ENCODE data around the gene RAP1GAP. TPM values are rescaled to one million over a fixed set of nuclear protein-coding genes. Genes with fewer than 3 reads are reported as not detected.
"Not testable (repeated sequence)": the region's sequence is repeated elsewhere in the genome, so short reads cannot be mapped to it uniquely, and the experiment has no call there.

RAP1GAP gene
- total RNA-seq, 1 donor from 2014 or later, result 0.26 TPM

DNA sequence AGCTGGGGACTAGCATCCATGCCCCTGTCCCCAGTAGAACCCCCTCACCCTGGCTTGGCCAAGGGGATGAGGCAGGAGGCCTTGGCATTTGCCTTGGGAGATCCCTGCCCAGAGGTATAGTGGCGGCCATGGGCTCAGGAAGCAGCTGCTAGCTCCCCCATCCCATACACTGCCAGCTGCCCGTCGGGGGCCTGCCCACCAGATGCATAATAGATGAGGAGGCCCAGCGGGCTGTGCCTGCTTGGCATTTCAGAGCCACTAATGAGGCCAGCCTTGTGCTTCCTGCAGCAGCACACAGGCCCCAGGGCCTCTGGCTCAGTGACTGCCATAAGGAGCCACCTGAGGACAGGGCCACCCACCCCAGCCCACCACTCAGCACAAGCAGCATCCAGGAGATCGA lies 23.6 kb downstream of the RAP1GAP start:
- DNase-seq (ENCODE audit: low spot score), result no peak

DNA sequence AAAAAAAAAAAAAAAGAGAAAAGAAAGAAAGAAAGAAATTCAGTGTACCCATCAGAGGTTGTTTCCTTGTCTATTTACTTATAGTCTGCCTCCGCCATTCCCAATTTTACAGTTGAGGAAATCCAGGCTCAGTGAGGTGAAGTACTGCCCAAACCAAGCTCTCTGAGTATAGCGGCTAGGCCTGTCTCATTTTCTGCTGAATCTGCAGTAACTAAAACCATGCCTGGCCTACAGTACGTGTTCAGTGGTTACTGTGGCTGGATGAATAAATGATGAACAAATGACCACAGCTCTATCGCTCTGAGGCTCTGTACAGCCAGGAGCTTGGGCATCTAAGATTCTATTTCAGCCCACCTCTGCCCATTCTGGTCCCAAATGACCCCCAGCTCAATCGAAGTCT lies 24.3 kb downstream of the RAP1GAP start:
- no peak for DNase-seq (ENCODE audit: low spot score)

DNA sequence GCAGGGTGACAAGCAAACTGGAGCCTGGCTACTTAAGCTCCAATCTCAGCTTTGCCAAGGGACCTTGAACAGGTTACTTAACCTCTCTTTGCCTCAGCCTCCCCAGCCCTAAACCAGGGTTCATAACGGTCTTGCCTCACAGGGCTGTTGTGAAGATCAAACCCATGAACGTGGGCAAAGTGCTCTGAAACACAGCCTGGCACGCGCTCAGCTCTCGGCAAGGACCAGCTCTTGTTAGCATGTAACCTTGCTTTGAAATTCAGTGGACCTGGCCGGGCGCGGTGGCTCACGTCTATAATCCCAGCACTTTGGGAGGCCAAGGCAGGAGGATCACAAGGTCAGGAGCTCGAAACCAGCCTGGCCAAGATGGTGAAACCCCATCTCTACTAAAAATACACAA lies 24.8 kb downstream of the RAP1GAP start:
- DNase-seq (ENCODE audit: low spot score), result no peak

DNA sequence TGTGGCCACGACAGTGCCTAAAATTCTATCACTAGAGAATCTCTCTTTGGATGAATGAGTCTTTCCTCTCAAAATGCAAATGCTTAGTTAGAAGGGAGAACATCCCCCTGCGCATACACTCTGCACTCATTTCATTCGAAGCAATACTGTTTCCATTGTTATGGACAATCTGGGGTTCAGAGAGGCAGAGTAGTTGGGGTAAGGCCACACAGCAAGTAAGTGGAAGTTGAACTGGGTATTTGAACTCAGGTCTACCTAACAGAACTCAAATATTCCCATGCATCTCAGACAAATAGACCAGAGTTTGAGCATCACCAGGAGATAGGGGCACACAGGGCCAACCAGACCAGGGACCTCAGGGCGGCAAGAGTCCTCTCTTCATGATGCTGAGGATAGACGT lies 25.5 kb downstream of the RAP1GAP start:
- no peak for DNase-seq (ENCODE audit: low spot score)

DNA sequence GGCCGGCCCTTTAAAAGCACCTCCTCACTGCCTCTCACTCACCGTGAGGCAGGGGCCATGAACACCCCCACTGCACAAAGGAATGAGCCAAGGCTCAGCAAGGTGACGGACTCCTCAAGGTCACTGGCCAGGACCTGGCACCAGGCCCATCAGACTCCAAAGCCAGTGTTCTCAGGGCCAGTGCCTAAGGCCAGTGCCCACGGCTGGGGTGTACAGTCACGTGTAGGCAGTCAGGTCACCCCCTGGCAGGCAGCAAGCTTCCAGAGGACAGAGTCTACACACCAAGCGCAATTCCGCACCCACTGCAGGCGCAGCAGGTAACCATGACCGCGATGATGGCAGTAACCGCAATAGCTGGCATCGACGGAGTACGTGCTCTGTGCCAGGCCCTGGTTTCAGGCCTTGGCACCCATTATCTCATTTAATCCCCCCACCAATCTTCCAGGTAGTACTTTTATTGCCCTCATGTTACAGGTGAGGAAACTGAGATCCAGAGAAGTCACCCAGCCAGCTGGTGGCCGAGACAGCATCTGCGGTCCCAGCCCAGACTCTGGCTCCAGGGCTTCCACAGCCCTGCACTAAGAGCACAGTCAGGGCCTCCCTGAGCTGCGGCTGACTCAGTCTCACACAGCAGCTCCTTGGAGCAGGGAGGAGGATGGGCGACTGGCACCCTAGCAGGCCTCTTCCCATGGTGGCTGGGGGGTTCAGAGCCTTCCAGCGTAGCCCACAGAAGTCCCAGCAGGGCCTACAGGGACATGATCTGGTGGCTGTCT lies 27.0 kb downstream of the RAP1GAP start:
- DNase-seq (ENCODE audit: low spot score), result no peak

DNA sequence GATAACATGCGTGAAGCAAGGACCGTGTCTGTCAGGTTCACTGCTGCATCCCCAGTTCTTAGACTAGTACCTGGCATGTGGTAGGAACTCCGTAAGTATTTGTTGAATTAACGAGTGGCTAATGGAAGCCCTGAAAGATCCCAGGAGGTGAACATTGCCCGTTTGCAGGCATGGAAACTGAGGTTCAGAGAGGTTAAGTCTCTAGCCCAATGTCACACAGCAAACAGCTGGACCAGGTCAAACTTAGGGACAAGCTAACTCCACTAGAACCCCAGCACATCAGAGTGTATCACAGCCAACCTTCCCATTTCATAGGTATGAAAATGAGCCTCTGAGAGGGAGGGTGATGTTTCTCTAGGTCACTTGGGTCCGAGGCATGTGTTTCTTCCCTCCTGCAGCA lies 27.6 kb downstream of the RAP1GAP start:
- no peak for DNase-seq (ENCODE audit: low spot score)

DNA sequence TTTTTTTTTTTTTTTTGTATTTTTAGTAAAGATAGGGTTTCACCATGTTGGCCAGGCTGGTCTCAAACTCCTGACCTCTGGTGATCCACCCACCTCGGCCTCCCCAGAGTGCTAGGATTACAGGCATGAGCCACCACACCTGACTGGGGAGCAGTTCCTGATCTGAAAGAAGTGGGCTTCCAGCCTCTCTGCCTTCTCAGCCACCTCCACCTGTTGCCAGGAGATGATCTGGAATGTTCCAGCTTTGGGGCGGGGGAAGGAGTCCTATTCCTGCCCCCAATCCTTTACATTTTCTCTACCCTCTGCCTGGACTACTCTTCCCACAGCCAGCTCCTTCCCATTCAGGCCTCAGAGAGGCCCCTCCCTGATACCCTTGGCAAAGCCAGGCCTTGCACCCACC lies 28.1 kb downstream of the RAP1GAP start:
- no peak for DNase-seq (ENCODE audit: low spot score)

DNA sequence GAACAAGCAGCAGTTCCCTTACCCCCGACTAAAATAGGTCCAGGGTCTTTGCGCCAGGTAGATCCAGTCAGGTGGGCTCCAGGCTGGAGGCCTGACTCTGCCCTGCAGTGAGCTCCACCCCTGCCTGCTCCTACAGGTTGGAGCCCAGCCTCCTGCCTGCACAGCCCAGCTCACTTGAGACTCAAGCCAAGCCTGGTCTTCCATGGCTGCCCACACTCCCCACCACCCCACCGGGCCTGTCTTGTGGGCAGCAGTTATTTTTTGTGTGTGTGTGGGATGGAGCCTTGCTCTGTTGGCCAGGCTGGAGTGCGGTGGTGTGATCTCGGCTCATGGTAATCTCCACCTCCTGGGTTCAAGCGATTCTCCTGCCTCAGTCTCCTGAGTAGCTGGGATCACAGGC lies 28.5 kb downstream of the RAP1GAP start:
- DNase-seq (ENCODE audit: low spot score), result no peak

DNA sequence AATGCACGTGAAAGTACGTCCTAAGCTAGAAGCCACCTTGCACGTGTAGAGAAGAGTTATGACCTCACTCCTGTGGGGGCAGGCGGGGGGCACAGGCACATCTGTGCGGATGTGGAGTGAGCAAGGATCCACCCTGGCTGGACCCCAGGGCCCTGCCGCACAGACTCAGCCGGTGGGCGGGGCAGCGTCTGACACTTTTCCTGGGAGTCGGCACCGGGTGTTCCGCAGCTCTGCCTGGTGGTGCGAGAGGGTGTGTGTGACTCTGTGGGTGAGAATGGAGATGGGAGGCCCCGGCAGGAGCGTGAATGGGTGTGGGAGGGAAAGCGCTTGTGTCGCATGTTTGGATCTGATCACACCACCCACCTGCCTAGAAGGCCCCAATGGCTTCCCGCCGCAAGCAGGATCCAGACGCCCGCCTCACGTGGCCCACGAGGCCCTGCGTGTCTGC lies 29.5 kb downstream of the RAP1GAP start:
- no peak for DNase-seq (ENCODE audit: low spot score)

DNA sequence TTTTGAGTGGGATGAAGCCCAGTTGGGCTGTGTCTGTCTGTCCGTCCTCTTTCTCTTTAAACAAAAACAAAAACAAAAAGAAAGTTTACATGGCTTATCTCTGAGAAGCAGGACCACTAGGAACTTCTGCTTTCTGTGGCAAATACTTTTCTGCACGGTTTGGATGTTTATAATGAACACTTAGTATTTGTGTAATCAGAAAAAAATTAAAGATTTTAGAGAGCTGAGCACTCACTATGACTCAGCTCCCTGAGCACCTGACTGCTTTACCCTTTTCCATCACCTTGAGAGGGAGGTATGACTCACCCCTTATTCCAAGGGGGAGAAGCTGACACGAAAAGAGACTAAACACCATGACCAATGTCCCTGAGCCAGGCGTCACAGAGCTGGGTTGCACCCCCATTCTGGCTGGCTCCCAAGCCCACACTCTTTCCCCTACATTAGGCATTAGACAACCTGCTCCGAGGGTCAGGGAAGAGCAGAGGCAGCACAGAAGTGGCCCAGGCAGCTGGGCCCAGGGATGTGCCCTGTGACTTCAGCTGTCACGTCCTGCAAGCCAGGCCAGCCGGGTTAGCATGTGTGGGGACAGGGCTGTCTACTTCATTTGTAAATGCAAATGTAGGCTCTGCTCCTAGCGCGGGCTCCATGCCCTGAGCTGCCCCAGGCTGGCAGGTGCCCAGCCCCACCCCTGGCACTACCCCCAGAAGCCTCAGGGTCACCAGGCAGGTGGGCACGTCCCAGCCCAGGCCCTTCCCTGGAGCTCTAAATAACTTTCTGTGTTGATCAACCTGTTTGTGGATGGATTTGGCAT lies 30.4 kb downstream of the RAP1GAP start:
- DNase-seq (ENCODE audit: low spot score), result no peak

DNA sequence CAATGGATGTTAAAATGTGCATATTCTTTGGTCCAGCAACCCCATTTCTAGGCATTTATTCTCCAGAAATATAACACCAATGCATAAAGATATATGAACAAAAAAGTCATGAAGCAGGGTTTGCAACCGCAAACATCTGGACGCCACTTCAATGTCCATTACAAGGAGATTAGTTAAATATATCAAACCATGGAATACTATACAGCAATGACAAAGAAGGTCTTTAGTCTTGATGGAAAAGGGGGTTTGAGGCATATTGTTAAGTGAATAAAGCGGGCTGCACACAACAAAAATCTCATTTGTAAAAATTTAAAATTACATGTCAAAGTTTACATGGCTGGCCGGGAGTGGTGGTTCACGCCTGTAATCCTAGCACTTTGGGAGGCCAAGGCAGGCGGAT lies 31.6 kb downstream of the RAP1GAP start:
- no peak for DNase-seq (ENCODE audit: low spot score)

DNA sequence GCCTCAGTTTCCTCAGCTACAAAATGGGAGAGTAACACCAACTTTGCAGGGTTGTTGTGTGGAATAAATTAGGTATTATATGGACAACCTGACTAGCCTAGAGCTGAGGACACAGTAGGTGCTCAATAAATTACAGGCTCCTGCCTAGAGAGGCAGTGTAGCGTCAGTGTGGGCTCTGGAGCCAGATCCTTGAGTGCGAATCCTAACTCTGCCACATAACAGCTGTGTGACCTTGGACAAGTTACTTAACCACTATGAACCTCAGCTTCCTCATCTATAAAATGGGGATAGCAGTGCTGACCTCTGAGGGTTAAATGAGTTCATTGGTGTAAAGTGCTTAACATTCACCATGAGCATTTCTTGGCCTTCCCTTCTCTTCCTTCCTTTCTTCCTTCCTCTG lies 33.1 kb downstream of the RAP1GAP start:
- no peak for DNase-seq (ENCODE audit: low spot score)

DNA sequence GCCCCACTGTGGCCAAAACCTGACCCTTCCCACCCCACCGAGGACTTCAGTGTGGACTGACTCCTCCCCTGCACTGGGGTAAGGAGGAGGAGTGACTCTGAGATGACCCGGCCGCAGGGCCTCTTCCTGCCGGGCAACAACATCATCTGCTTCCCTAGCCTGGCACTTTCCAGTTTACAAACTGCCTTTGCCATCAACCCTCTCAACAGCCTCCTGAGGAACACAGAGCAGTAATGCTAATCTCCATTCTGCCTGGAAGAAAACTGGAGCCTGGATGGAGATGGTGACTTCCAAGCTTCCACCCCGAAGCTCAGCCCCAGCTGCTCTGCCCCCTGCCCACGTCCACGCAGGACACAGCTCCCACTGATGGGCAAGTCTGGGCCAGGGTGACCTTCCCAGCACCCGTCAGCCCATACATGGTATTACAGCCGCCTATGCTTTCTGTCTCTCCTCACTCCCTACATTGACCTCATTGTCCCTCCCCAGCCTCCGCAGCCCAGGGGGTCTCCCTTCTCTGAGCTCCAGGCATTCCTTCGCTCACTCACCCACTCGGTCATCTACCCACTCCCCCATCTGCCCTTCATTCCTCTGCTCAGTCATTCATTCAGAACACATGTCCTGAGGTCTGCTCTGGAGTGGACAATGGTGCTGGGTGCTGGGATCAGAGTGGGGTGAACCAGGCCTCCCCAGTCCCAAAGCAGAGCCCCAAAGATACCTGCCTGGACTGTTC lies 34.2 kb downstream of the RAP1GAP start:
- DNase-seq (ENCODE audit: low spot score), result no peak

DNA sequence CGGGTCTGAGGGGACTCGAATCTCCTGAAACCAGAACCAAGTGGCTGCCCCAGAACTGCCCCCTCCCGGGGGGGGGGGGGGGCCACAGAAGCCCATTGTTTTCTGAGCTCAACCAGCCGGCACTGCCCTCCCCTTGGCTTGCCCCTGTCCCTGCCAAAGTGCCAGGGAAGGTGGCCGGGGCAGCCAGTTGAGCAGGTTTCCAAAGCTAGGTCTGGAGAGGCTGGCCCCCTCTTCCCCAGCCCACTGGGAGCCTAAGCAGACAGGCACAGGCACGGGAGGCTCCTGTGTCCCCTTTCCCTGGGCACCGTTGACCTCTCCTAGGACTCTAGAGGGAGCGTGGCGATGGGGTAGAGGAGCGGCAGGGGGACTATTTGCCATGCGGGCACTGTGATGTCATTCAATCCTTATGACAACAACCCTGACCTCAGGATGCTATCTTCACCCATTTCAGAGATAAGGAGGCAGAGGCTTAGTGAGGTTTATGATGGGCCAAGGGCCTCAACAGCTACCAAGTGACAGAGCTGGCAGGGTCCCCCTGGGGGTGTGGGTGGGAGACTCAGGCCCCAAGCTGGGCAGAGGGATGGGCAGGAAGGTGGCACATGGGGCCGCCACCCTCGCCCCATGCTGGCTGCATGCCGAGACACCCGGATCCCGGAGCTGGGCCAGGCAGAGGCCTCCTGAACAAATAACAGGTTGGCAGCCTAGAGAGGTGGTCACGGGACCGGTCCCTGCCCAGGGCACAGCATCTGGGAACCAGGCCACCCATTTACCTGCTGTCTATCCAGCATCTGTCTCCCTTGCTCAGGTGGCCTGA lies 35.0 kb downstream of the RAP1GAP start:
- DNase-seq (ENCODE audit: low spot score), result no peak

DNA sequence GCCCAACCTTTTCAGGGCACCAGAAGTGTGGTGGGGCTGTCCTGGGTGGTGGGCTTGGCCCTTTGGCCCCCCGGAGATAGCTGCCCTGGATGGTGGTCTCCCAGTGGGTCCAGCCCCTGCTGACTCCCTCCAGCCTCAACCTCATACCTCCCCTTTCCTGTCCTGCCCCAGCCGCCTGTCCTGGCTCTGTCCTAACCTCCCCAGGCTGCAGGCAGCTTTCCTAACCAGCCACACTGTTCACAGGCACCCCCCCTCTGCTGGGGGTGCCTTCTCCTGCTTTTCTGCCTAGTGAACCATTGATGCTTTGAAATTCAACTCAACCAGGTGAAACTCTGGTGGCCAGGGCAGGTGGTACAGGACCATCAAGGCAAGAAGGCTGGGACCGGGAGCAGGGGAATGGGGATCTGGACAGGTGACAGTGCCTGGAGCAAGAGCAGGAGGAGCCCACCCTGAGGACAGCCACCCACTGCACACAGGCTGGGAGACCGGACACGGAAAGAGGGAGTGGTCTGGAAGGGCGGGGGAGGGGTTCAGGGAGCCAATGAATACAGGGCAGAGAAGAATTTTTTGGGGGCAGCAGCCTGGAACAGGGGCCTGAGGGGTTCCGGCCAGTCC lies 35.9 kb downstream of the RAP1GAP start:
- no peak for DNase-seq (ENCODE audit: low spot score)

DNA sequence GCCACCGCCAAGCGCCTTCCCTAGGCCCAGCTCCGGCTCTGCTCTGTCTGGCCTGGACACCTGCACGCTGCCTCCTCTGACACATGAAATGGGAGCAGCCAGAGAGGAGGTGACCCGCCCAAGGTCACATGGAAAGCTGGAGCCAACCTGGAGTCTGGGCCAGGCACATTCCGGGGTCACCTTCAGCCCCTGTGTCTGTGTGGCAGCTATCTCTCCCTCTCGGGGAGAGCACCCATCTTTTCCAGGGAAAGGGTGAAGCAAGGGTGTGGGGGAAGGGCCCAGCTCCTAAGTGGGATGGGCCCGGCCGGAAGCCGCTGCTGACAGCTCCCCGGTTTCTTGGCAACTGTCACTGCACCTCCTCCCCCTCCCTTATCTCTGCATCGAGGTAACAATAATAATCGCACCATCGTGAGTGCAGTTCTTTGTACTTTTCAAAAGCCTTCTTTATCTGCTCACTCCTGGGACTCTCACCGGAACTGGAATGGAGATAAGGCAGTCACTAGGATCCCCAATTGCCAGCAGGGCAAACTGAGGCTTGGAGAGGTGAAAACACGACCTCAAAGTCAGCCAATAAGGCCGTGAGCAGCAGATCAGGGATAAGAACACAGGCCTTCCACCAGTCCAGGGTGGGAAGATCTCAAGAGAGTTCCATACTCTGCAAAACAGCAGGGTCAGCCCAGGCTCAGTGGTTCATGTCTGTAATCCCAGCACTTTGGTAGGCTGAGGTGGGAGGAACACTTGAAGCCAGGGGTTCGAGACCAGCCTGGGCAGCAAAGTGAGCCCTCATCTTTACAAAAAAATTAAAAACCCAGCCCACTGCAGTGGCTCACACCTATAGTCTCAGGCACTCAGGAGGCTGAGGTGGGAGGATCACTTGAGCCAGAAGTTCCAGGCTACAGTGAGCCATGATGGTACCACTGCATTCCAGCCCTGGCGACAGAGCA lies 36.9 kb downstream of the RAP1GAP start:
- no peak for DNase-seq (ENCODE audit: low spot score)

DNA sequence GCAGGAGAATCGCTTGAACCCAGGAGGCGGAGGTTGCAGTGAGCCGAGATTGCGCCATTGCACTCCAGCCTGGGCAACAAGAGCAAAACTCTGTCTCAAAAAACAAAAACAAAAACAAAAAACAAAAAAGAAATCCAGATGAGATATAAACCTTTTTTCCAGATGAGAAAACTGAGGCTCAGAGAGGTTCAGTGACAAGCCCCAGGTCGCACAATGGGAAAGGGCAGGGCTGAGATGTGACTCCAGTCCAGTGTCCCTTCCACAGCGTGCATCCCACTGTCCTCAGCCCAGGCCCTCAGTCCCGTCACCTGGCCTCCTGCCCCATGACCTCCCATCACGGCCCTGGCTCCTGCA lies 37.6 kb downstream of the RAP1GAP start:
- not testable (repeated sequence) for DNase-seq (ENCODE audit: low spot score)

DNA sequence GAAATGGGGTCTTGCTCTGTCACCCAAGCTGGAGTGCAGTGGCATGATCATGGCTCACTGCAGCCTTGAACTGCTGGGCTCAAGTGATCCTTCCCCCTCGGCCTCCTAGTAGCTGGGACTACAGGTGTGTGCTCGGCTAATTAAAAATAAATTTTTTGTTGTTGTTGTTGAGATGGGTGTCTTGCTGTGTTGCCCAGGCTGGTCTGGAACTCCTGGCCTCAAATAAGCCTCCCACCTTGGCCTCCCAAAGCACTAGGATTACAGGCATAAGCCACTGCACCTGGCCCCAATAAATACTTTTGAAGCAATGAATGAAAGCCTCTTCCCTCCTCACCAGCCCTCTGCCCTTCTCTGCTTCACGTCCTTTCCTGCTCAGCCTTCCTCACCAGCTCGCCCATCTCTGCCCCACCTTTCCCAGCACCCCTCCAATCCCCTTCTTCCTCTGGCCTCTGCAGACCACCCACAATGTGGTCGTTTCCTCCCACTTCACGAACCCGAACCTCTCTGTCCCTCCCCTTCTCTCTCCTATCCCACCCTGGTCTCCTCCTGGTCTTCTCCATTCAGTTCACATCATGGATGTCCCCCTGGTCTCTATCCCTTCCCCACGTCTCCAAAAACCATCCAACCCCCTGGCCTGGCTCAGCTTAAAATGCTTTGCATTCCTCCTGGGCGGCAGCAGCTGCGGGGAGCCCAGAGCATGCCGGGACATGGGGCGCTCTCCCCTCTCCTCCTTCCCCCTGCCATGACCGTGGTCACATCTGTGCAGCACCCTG lies 38.4 kb downstream of the RAP1GAP start:
- DNase-seq (ENCODE audit: low spot score), result no peak

DNA sequence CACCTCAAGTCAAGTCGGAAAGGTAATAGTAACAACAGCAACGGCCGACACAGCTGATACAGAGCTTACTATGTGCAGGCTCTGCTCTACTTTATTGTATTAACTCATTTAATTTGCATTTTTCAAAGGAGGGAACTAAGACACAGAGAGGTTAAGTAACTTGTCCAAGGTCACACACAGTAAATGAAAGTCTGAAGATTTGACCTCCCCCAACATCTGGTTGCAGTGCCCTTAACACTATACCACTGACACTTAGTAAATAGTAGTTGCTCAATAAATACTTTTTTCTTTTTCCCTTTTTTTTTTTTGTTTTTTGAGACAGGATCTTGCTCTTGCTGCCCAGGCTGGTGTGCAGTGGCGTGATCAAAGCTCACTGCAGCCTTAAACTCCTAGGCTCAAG lies 39.2 kb downstream of the RAP1GAP start:
- DNase-seq (ENCODE audit: low spot score), result no peak
